GM19397 (cell line): Measurements from ENCODE around the gene DNMBP.
"Not testable (repeated sequence)": the region's sequence is repeated elsewhere in the genome, so short reads cannot be mapped to it uniquely, and the experiment has no call there.

Experiments used
- ATAC-seq: cut with Tn5 transposase; IDR thresholded peaks from one replicate; pipeline ENCODE4 v1.9.1; 2021; ENCODE audit warnings: mild to moderate bottlenecking, moderate library complexity; ENCODE audit not compliant: unreplicated experiment

DNMBP gene

DNA sequence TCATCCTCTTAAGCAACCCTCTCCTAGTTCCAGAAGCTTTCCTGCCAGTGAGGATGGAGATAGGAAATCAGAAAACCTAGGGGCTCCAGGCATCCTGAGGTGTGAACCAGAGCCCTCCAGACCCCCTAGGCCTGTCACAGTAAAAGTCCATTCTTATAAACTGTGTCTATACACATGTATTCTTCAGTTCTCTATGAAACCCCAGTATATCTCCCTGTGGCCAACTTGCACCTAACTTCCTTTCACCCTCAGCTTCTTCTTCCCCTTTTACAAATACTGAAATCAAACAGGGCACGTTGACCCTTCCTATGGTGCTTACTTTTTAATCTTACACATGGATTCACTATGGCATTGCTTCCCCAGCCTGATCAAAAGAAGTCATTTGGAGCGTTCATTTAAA is 168.9 kb downstream of the DNMBP start:
- not testable (repeated sequence) for ATAC-seq

- ATAC-seq, result no peak
These were observed 173.0 kb downstream of the DNMBP start for GRCh38 chr10:99836711-99837110.

GRCh38 chr10:99835947-99836346 is 173.8 kb downstream of the DNMBP start:
- no peak for ATAC-seq

DNA sequence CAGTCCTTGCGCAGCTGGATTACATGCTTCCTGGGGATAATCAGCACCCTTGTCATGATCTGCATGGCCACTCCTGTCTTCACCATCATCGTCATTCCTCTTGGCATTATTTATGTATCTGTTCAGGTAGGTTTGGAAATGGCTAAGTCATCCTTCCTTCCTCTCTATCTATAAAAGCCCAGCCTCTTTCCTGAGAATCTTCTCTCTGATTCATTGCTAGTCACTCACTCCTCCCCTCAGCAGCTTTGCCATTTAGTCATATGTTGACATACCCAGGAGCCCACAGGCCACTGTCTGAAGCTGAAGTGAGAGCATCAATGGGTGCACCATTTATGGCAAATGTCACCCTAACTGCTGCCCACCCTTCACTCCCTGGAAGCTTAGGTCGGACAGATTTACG is 175.3 kb downstream of the DNMBP start:
- no peak for ATAC-seq

- ATAC-seq, result no peak
These were observed 177.3 kb downstream of the DNMBP start for GRCh38 chr10:99832439-99832838.

- ATAC-seq, result no peak
These were observed 181.3 kb downstream of the DNMBP start for GRCh38 chr10:99828464-99828863.

GRCh38 chr10:99827936-99828335 is 181.8 kb downstream of the DNMBP start:
- no peak for ATAC-seq
